HepG2 (cell line): ENCODE measurements around the gene SLU7. TPM values are rescaled to one million over a fixed set of nuclear protein-coding genes. Genes with fewer than 3 reads are reported as not detected.

Experiments
- ATAC-seq: fragments of 200-7000 bp; cut with Tn5 transposase; 3 replicates; pipeline ENCODE4 v1.9.1; 2020; ENCODE audit warnings: mild to moderate bottlenecking, moderate library complexity
- BruUV-seq: library from RNA; stranded (reverse); fragments of 400-500 nt; replicated peaks from 2 replicates; lab custom pipeline; 2021; lab: Mats Ljungman, UMichigan
- CTCF ChIA-PET: fragments of 300-600 bp; formaldehyde crosslinking; extraction: SDS; loops from one replicate; lab custom pipeline; 2021; ENCODE audit warnings: low total read pairs, inconsistent platforms, low intra/inter-chr PET ratio; lab: Yijun Ruan, JAX
- POLR2A ChIA-PET: fragments of 350-600 bp; sonication (Branson Sonifier 250); formaldehyde crosslinking; loops from one replicate; lab custom pipeline; 2020; ENCODE audit warnings: antibody characterized with exemption, inconsistent platforms; lab: Yijun Ruan, JAX
- DNase-seq: peaks from one replicate; pipeline ENCODE4 v3.0.0-alpha.2; 2015; ENCODE audit warnings: low spot score
- FAIRE-seq: peaks from 3 replicates; lab custom pipeline; 2011; peaks lifted over from hg19 to GRCh38; lab: Jason Lieb, UNC
- H2AFZ ChIP-seq: one replicate; pipeline ENCODE4 v1.6.1; 2011; ENCODE audit warnings: low read length, inconsistent platforms
- H3K27ac ChIP-seq: fragments of 300-600 bp; 3 replicates; pipeline ENCODE4 v1.8.0; 2011; ENCODE audit warnings: mixed run types, mild to moderate bottlenecking, mixed read lengths, low read length, inconsistent platforms; ENCODE audit not compliant: insufficient read depth; ENCODE audit errors: extremely low read length
- H3K27me3 ChIP-seq, 2 experiments: fragments of 200-600 bp in 1 of 2; 2 replicates in 1 of 2; 3 replicates in 1 of 2; pipeline versions ENCODE4 v1.6.0 to v1.8.0; 2011; ENCODE audit warnings: low read length in 2 of 2, mild to moderate bottlenecking in 2 of 2, moderate library complexity in 2 of 2, inconsistent platforms in 1 of 2; ENCODE audit not compliant: insufficient read depth in 2 of 2, control insufficient read depth in 1 of 2
- H3K36me3 ChIP-seq, 2 experiments: fragments of 200-600 bp in 1 of 2; replicated peaks in 1 of 2; 2 replicates in 1 of 2; 3 replicates in 1 of 2; pipeline versions ENCODE4 v1.5.1 to v1.8.0; 2011; ENCODE audit warnings: low read length in 2 of 2, inconsistent platforms in 1 of 2; ENCODE audit not compliant: insufficient read depth in 2 of 2, control insufficient read depth in 1 of 2
- H3K4me1 ChIP-seq: 2 replicates; pipeline ENCODE4 v1.5.1; 2012; ENCODE audit warnings: low read length, inconsistent platforms; ENCODE audit not compliant: insufficient read depth
- H3K4me2 ChIP-seq: 2 replicates; pipeline ENCODE4 v1.6.0; 2011; ENCODE audit warnings: low read depth, low read length, inconsistent platforms
- H3K4me3 ChIP-seq, 3 experiments: fragments of 200-600 bp in 1 of 3; sonication (generic), shearing (Covaris generic) in 1 of 3; replicated peaks in 1 of 3; 2 replicates each; pipeline ENCODE4 v1.5.1; 2011 to 2016; ENCODE audit warnings: low read length in 3 of 3, inconsistent platforms in 2 of 3, low read depth in 2 of 3, mild to moderate bottlenecking in 2 of 3, control low read depth in 1 of 3, mixed read lengths in 1 of 3; ENCODE audit not compliant: insufficient read depth in 1 of 3
- H3K79me2 ChIP-seq: one replicate; pipeline ENCODE4 v1.6.1; 2011; ENCODE audit warnings: low read length, inconsistent platforms; ENCODE audit not compliant: insufficient read depth
- H3K9ac ChIP-seq: 2 replicates; pipeline ENCODE4 v1.6.0; 2011; ENCODE audit warnings: mild to moderate bottlenecking, low read depth, low read length, inconsistent platforms; ENCODE audit not compliant: insufficient read depth
- H3K9me3 ChIP-seq: 2 replicates; pipeline ENCODE4 v1.5.1; 2012; ENCODE audit warnings: mild to moderate bottlenecking, low read length
- H4K20me1 ChIP-seq: 2 replicates; pipeline ENCODE4 v1.6.0; 2011; ENCODE audit warnings: inconsistent platforms, mild to moderate bottlenecking, low read length, moderate library complexity; ENCODE audit not compliant: insufficient read depth
- BRD4 ChIP-seq: sonication (generic); formaldehyde crosslinking; IDR thresholded peaks from 2 replicates; pipeline ENCODE4 v1.4.0; 2020; ENCODE audit warnings: missing genetic modification reagents
- MEF2D ChIP-seq: sonication (generic); formaldehyde crosslinking; IDR thresholded peaks from 2 replicates; pipeline ENCODE4 v1.5.1; 2020; ENCODE audit warnings: mild to moderate bottlenecking, missing genetic modification reagents
- SATB2 ChIP-seq: sonication (generic); formaldehyde crosslinking; IDR thresholded peaks from 2 replicates; pipeline ENCODE4 v1.5.0; 2020; ENCODE audit warnings: missing genetic modification reagents
- TBX2 ChIP-seq: sonication (generic); formaldehyde crosslinking; IDR thresholded peaks from 2 replicates; pipeline ENCODE4 v1.5.0; 2020; ENCODE audit warnings: missing genetic modification reagents, mild to moderate bottlenecking, borderline replicate concordance
- ZBTB7A ChIP-seq: sonication (generic); formaldehyde crosslinking; IDR thresholded peaks from 2 replicates; pipeline ENCODE4 v1.8.0; 2022; ENCODE audit warnings: mild to moderate bottlenecking, missing genetic modification reagents
- ZNF260 ChIP-seq: sonication (generic); formaldehyde crosslinking; IDR thresholded peaks from 2 replicates; pipeline ENCODE4 v1.4.0; 2020; ENCODE audit warnings: missing genetic modification reagents, low read depth, mild to moderate bottlenecking, borderline replicate concordance
- WGBS: methylation state at CpG from one replicate; pipeline ENCODE4 v1.1.6; 2017; ENCODE audit warnings: low lambda C conversion rate; 5-methylcytosine and 5-hydroxymethylcytosine counted together
- in situ Hi-C: cut with HindIII; loops from 2 replicates; pipeline ENCODE4 v1.10.0; 2017; ENCODE audit warnings: low pct_unique_long_range_greater_than_20kb; ENCODE audit not compliant: extremely low pct_ligation_motif_present
- intact Hi-C: fragments of 100-400 bp; cut with micrococcal nuclease; formaldehyde crosslinking; loops from one replicate; pipeline ENCODE4 v1.10.0; 2022; ENCODE audit not compliant: unreplicated experiment
- polyA plus RNA-seq, 8 experiments: library from polyadenylated mRNA; depleted of rRNA in 3 of 8; stranded (reverse) in 7 of 8; unstranded in 1 of 8; fragments of >200 nt; fragmentation: Illumina TruSeq in 4 of 8; extraction: Trizol in 4 of 8; gene quantifications; 2 replicates each; pipeline versions ENCODE4 v1.2.1 to v1.2.3, GENCODE V29; 2011 to 2016; ENCODE audit warnings: low read depth in 4 of 8, missing spikeins in 1 of 8, mixed read lengths in 1 of 8; ENCODE audit not compliant: insufficient read depth in 1 of 8
- total RNA-seq, 5 experiments: library from RNA; depleted of rRNA; stranded (reverse); fragments of >200 nt; fragmentation: Illumina TruSeq; extraction: Trizol; gene quantifications; 2 replicates each; pipeline ENCODE4 v1.2.3, GENCODE V29; 2016; ENCODE audit warnings: low read depth in 1 of 5
- TF ChIP-seq, protein P1 (sequence below): sonication (generic); formaldehyde crosslinking; IDR thresholded peaks from 2 replicates; pipeline ENCODE4 v1.4.0; 2020; ENCODE audit warnings: missing genetic modification reagents, borderline replicate concordance

The SLU7 gene
- total and polyA plus RNA-seq, 2 of the 13 experiments (the other 11 are each of a cell fraction or from before 2014, with no cell fraction given), result 24.0 to 39.2 TPM

DNA sequence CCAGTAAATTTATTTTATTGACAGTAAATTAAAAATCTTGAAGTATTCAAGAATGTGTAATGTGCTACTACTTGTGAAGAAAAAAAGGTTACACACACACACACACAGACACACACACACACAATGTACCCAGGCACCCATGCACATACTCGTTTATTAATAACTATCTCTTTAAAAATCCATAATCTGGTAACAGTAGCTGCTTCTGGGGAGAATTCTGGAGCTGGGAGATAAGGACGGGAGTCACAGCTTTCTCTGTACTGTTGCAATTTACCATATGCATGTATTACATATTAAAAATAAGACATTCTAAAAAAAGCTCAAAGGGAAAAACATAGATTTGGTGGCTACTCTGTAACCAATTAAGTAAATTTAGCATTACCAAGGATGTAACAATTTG lies 40.6 kb downstream of the SLU7 start (continued):
- TF ChIP-seq, protein P1, sequence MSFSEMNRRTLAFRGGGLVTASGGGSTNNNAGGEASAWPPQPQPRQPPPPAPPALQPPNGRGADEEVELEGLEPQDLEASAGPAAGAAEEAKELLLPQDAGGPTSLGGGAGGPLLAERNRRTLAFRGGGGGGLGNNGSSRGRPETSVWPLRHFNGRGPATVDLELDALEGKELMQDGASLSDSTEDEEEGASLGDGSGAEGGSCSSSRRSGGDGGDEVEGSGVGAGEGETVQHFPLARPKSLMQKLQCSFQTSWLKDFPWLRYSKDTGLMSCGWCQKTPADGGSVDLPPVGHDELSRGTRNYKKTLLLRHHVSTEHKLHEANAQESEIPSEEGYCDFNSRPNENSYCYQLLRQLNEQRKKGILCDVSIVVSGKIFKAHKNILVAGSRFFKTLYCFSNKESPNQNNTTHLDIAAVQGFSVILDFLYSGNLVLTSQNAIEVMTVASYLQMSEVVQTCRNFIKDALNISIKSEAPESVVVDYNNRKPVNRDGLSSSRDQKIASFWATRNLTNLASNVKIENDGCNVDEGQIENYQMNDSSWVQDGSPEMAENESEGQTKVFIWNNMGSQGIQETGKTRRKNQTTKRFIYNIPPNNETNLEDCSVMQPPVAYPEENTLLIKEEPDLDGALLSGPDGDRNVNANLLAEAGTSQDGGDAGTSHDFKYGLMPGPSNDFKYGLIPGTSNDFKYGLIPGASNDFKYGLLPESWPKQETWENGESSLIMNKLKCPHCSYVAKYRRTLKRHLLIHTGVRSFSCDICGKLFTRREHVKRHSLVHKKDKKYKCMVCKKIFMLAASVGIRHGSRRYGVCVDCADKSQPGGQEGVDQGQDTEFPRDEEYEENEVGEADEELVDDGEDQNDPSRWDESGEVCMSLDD (CRISPR knock-in tag), result no peak
- no peak for TF ChIP-seq ZNF260 (CRISPR knock-in tag)
- no peak for TF ChIP-seq BRD4 (CRISPR knock-in tag)
- no peak for TF ChIP-seq MEF2D (CRISPR knock-in tag)
- TF ChIP-seq ZBTB7A (CRISPR knock-in tag), result no peak
- TF ChIP-seq, all 625 proteins: peak for 0

DNA sequence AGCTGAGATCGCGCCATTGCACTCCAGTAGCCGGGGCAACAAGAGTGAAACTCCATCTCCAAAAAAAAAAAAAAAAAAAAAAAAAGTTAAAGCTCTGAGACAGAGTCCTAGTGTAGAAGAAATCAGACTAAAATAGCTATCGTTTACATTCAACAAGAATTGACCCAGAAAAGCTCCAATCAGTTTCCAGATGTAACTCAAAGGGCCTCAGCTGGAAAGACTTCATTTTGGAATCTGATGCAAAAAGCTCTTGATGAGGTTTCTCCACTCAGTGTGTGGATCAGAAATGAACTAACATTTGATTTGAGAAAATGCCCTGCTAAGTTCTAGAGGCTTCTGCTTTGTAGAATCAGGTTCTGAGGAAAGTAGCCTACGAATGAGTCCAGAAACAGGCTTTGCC lies 41.2 kb downstream of the SLU7 start:
- Histone ChIP-seq H3K4me1 (no peaks in the 10 kb centered on the region), H3K79me2 (no peaks in the 10 kb centered on the region), H3K36me3 (no peaks in the 10 kb centered on the region), H3K9ac (no peak overlapping the region), H3K27ac (no peak overlapping the region), H4K20me1 (no peaks in the 10 kb centered on the region), H3K4me3 (no peak overlapping the region), H3K4me2 (no peak overlapping the region), H3K9me3 (no peaks in the 10 kb centered on the region), H3K27me3 (peaks cover 0 to 4% of the 10 kb centered on the region in 2 experiments; a peak in 1 of 5 replicates), H2AFZ (no peak overlapping the region)
- intact Hi-C loops, result no loop called here
- 26% methylated on average over 5 of the region's 5 CpGs for WGBS
- in situ Hi-C loops, result no loop called here
- no peak for DNase-seq
- CTCF ChIA-PET, result no interaction called here
- TF ChIP-seq TBX2 (CRISPR knock-in tag), result no peak
- TF ChIP-seq SATB2 (CRISPR knock-in tag), result no peak
- FAIRE-seq, result no peak
- ATAC-seq, result no peak
- no TSS peak for BruUV-seq
- POLR2A ChIA-PET, result no interaction called here
